IMR-90 (cell line): Measurements from ENCODE around the gene TRIM38. TPM values are rescaled to one million over a fixed set of nuclear protein-coding genes. Genes with fewer than 3 reads are reported as not detected.

ENCODE experiments used
- ATAC-seq: fragments of 200-7000 bp; cut with Tn5 transposase; 2 replicates; pipeline ENCODE4 v1.9.1; 2020; ENCODE audit warnings: low read depth, mild to moderate bottlenecking, moderate library complexity
- BruUV-seq: library from RNA; stranded (reverse); fragments of 400-500 nt; replicated peaks from 2 replicates; lab custom pipeline; 2021; lab: Mats Ljungman, UMichigan
- CTCF ChIA-PET: fragments of 300-600 bp; formaldehyde crosslinking; extraction: SDS; loops from one replicate; lab custom pipeline; 2021; ENCODE audit warnings: antibody characterized with exemption; lab: Yijun Ruan, JAX
- POLR2A ChIA-PET: fragments of 300-600 bp; sonication (Branson Sonifier 250); formaldehyde crosslinking; loops from one replicate; lab custom pipeline; 2022; ENCODE audit warnings: antibody characterized with exemption; ENCODE audit not compliant: unreplicated experiment; lab: Charles Lee
- DNase-seq: peaks from one replicate; pipeline ENCODE4 v3.0.0; 2013
- H2AFZ ChIP-seq: replicated peaks from 2 replicates; pipeline ENCODE3; 2013; ENCODE audit warnings: low read length, mild to moderate bottlenecking; ENCODE audit not compliant: poor library complexity
- H2AK5ac ChIP-seq: 2 replicates; pipeline ENCODE4 v1.6.1; 2013; ENCODE audit warnings: low read depth, low read length, inconsistent platforms
- H2AK9ac ChIP-seq: replicated peaks from 2 replicates; pipeline ENCODE3; 2013; ENCODE audit warnings: mild to moderate bottlenecking, low read depth, low read length, moderate library complexity; ENCODE audit not compliant: poor library complexity
- H2BK120ac ChIP-seq: 2 replicates; pipeline ENCODE4 v1.6.1; 2013; ENCODE audit warnings: low read depth, low read length, inconsistent platforms
- H2BK15ac ChIP-seq: 3 replicates; pipeline ENCODE4 v1.6.1; 2013; ENCODE audit warnings: low read depth, low read length, inconsistent platforms
- H2BK20ac ChIP-seq: 2 replicates; pipeline ENCODE4 v1.6.1; 2013; ENCODE audit warnings: low read depth, mild to moderate bottlenecking, inconsistent platforms, low read length, moderate library complexity
- H2BK5ac ChIP-seq: 2 replicates; pipeline ENCODE4 v1.6.1; 2013; ENCODE audit warnings: mild to moderate bottlenecking, low read depth, low read length, inconsistent platforms; ENCODE audit not compliant: poor library complexity, severe bottlenecking
- H3K14ac ChIP-seq: replicated peaks from 2 replicates; pipeline ENCODE4 v1.6.1; 2013; ENCODE audit warnings: low read depth, low read length, inconsistent platforms
- H3K18ac ChIP-seq: 2 replicates; pipeline ENCODE4 v1.6.1; 2013; ENCODE audit warnings: low read depth, low read length, control low read depth
- H3K23ac ChIP-seq: 2 replicates; pipeline ENCODE4 v1.6.1; 2013; ENCODE audit warnings: low read depth, low read length, inconsistent platforms
- H3K27ac ChIP-seq: 2 replicates; pipeline ENCODE4 v1.5.1; 2013; ENCODE audit warnings: mild to moderate bottlenecking, control low read depth, low read length; ENCODE audit not compliant: insufficient read depth
- H3K27me3 ChIP-seq: 2 replicates; pipeline ENCODE4 v1.6.1; 2013; ENCODE audit warnings: low read length; ENCODE audit not compliant: control insufficient read depth, insufficient read depth
- H3K36me3 ChIP-seq: 2 replicates; pipeline ENCODE4 v1.6.1; 2013; ENCODE audit warnings: low read length, mixed read lengths; ENCODE audit not compliant: control insufficient read depth, insufficient read depth
- H3K4ac ChIP-seq: 2 replicates; pipeline ENCODE4 v1.6.1; 2013; ENCODE audit warnings: low read depth, low read length, inconsistent platforms
- H3K4me1 ChIP-seq: 2 replicates; pipeline ENCODE4 v1.6.1; 2013; ENCODE audit warnings: low read length, mixed read lengths; ENCODE audit not compliant: control insufficient read depth, insufficient read depth
- H3K4me2 ChIP-seq: 2 replicates; pipeline ENCODE4 v1.6.1; 2013; ENCODE audit warnings: low read depth, mild to moderate bottlenecking, control low read depth, low read length, moderate library complexity
- H3K4me3 ChIP-seq: 2 replicates; pipeline ENCODE4 v1.5.1; 2013; ENCODE audit warnings: low read depth, mild to moderate bottlenecking, control low read depth, low read length, moderate library complexity; ENCODE audit not compliant: insufficient read depth
- H3K56ac ChIP-seq: 2 replicates; pipeline ENCODE4 v1.6.1; 2013; ENCODE audit warnings: low read length, inconsistent platforms; ENCODE audit not compliant: insufficient read depth; ENCODE audit errors: extremely low read depth
- H3K79me1 ChIP-seq, 2 experiments: 2 replicates each; pipeline ENCODE4 v1.6.1; 2013; ENCODE audit warnings: low read length in 2 of 2, inconsistent platforms in 1 of 2, low read depth in 1 of 2
- H3K9ac ChIP-seq: 2 replicates; pipeline ENCODE4 v1.6.1; 2013; ENCODE audit warnings: low read depth, low read length, control low read depth
- H3K9me1 ChIP-seq: 2 replicates; pipeline ENCODE4 v1.6.1; 2013; ENCODE audit warnings: low read length, inconsistent platforms; ENCODE audit not compliant: insufficient read depth
- H3K9me3 ChIP-seq: 2 replicates; pipeline ENCODE4 v1.6.1; 2013; ENCODE audit warnings: low read length; ENCODE audit not compliant: control insufficient read depth, insufficient read depth
- H4K20me1 ChIP-seq: 2 replicates; pipeline ENCODE4 v1.6.1; 2013; ENCODE audit warnings: low read length, inconsistent platforms; ENCODE audit not compliant: insufficient read depth
- H4K5ac ChIP-seq: 2 replicates; pipeline ENCODE4 v1.6.1; 2013; ENCODE audit warnings: mild to moderate bottlenecking, low read depth, low read length, control low read depth
- H4K8ac ChIP-seq, 2 experiments: 2 replicates each; pipeline ENCODE4 v1.6.1; 2013; ENCODE audit warnings: low read depth in 2 of 2, low read length in 2 of 2, control low read depth in 1 of 2, inconsistent platforms in 1 of 2
- H4K91ac ChIP-seq: 2 replicates; pipeline ENCODE4 v1.6.1; 2013; ENCODE audit warnings: low read depth, low read length, inconsistent platforms; ENCODE audit not compliant: insufficient read depth
- BHLHE40 ChIP-seq: fragments of 150-350 bp; IDR thresholded peaks from 2 replicates; pipeline ENCODE4 v1.6.1; 2016; ENCODE audit warnings: mild to moderate bottlenecking, low read depth, low read length
- CHD1 ChIP-seq: IDR thresholded peaks from 2 replicates; pipeline ENCODE4 v1.6.1; 2012; ENCODE audit warnings: low read depth, low read length, improper control_type of control experiment
- POLR2A ChIP-seq: IDR thresholded peaks from 2 replicates; pipeline ENCODE4 v1.6.1; 2012; ENCODE audit warnings: mild to moderate bottlenecking, low read depth, low read length
- RCOR1 ChIP-seq: IDR thresholded peaks from 2 replicates; pipeline ENCODE4 v1.6.1; 2012; ENCODE audit warnings: mild to moderate bottlenecking, low read length, improper control_type of control experiment; ENCODE audit not compliant: insufficient replicate concordance
- RFX5 ChIP-seq: IDR thresholded peaks from 2 replicates; pipeline ENCODE4 v1.8.0; 2012; ENCODE audit warnings: low read depth, mild to moderate bottlenecking, low read length, moderate library complexity
- WGBS, 2 experiments: methylation state at CpG; one replicate each; pipeline versions ENCODE4 v1.1.5 to v1.1.7; 2013; ENCODE audit warnings: missing lambda C conversion rate in 2 of 2; ENCODE audit not compliant: insufficient read length in 1 of 2; ENCODE audit errors: extremely low coverage in 2 of 2; 5-methylcytosine and 5-hydroxymethylcytosine counted together
- dilution Hi-C: fragments of 300-500 bp; cut with HindIII; formaldehyde crosslinking; loops from one replicate; pipeline ENCODE4 v1.14.3; 2018; ENCODE audit warnings: low sequenced_read_pairs; ENCODE audit not compliant: unreplicated experiment
- in situ Hi-C: fragments of 300-500 bp; cut with MboI; formaldehyde crosslinking; loops from 3 replicates; pipeline ENCODE4 v1.14.3; 2019; ENCODE audit warnings: low sequenced_read_pairs, inconsistent platforms, mixed read lengths
- intact Hi-C: fragments of 100-400 bp; cut with micrococcal nuclease; formaldehyde crosslinking; loops from 2 replicates; pipeline ENCODE4 v1.10.0; 2022
- polyA plus RNA-seq, 3 experiments: library from polyadenylated mRNA; depleted of rRNA; stranded (reverse); fragments of >200 nt; gene quantifications; 2 replicates each; pipeline ENCODE4 v1.2.3, GENCODE V29; 2012; ENCODE audit warnings: low replicate concordance in 1 of 3
- total RNA-seq: library from RNA; depleted of rRNA; stranded (reverse); fragments of >200 nt; gene quantifications from 2 replicates; pipeline ENCODE4 v1.2.3, GENCODE V29; 2012
- TF ChIP-seq, protein P1 (sequence below): conservative IDR thresholded peaks from 2 replicates; pipeline ENCODE4 v1.5.1; 2012; ENCODE audit warnings: mild to moderate bottlenecking, low read depth, low read length, improper control_type of control experiment
- TF ChIP-seq, protein P2 (sequence below): fragments of 150-350 bp; IDR thresholded peaks from 2 replicates; pipeline ENCODE4 v1.6.1; 2016; ENCODE audit warnings: low read depth, mild to moderate bottlenecking, low read length, moderate library complexity, borderline replicate concordance

TRIM38 gene
- total and polyA plus RNA-seq, 2 of the 4 experiments (the other 2 are of a cell fraction), result 4.1 to 6.3 TPM

DNA sequence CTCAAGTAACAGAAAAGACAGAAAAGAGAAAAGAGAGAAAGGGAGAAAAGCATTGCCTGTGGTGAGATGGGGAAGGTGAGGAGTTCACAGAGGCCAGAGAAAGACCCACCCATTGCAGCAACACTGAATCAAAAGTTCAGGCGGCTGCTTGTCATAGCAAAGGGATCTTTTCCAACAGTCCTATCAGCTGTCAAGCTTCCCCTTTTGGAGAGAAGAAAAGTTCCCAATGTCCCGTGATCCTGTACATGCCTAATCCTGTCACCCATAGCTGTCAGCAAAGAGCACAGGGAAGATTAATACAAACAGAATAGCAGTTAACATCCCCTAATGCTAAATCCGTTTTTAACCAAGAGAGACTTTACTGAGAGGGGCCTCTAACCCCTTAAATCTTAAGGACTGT lies 8.9 kb upstream of the TRIM38 start:
- Histone ChIP-seq H2BK20ac (no peak overlapping the region), H2AK9ac (no peak overlapping the region), H2AK5ac (no peak overlapping the region), H3K4me2 (no peak overlapping the region), H2AFZ (no peak overlapping the region), H2BK5ac (no peak overlapping the region), H3K9ac (no peak overlapping the region), H3K18ac (no peak overlapping the region), H4K20me1 (no peaks in the 10 kb centered on the region), H3K9me3 (no peaks in the 10 kb centered on the region), H4K8ac (no peak overlapping the region), H2BK120ac (no peak overlapping the region), H3K27ac (no peak overlapping the region), H3K4ac (no peak overlapping the region), H3K36me3 (no peaks in the 10 kb centered on the region), H4K5ac (no peak overlapping the region), H3K9me1 (no peaks in the 10 kb centered on the region), H3K14ac (no peak overlapping the region), H3K4me1 (peaks cover 2% of the 10 kb centered on the region; the same call in 1 of the 2 replicates), H3K27me3 (peaks cover 1% of the 10 kb centered on the region; the same call in 1 of the 2 replicates), H4K91ac (no peak overlapping the region), H3K56ac (no peak overlapping the region), H3K79me1 (no peaks in the 10 kb centered on the region), H2BK15ac (no peak overlapping the region), H3K4me3 (no peak overlapping the region), H3K23ac (no peak overlapping the region)
- ChIA-PET CTCF (no interaction called here), POLR2A (no interaction called here)
- no CpG with 5 or more reads among the region's 3 CpGs for WGBS, 2 experiments
- BruUV-seq, result no TSS peak
- dilution Hi-C loops (no loop called here), intact Hi-C loops (no loop called here), in situ Hi-C loops (no loop called here)
- DNase-seq, result no peak
- ATAC-seq, result no peak
- no peak for TF ChIP-seq RCOR1
- TF ChIP-seq, protein P1, sequence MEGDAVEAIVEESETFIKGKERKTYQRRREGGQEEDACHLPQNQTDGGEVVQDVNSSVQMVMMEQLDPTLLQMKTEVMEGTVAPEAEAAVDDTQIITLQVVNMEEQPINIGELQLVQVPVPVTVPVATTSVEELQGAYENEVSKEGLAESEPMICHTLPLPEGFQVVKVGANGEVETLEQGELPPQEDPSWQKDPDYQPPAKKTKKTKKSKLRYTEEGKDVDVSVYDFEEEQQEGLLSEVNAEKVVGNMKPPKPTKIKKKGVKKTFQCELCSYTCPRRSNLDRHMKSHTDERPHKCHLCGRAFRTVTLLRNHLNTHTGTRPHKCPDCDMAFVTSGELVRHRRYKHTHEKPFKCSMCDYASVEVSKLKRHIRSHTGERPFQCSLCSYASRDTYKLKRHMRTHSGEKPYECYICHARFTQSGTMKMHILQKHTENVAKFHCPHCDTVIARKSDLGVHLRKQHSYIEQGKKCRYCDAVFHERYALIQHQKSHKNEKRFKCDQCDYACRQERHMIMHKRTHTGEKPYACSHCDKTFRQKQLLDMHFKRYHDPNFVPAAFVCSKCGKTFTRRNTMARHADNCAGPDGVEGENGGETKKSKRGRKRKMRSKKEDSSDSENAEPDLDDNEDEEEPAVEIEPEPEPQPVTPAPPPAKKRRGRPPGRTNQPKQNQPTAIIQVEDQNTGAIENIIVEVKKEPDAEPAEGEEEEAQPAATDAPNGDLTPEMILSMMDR, result no peak
- TF ChIP-seq BHLHE40, result no peak
- no peak for TF ChIP-seq RFX5
- TF ChIP-seq POLR2A, result no peak
- TF ChIP-seq, protein P2, sequence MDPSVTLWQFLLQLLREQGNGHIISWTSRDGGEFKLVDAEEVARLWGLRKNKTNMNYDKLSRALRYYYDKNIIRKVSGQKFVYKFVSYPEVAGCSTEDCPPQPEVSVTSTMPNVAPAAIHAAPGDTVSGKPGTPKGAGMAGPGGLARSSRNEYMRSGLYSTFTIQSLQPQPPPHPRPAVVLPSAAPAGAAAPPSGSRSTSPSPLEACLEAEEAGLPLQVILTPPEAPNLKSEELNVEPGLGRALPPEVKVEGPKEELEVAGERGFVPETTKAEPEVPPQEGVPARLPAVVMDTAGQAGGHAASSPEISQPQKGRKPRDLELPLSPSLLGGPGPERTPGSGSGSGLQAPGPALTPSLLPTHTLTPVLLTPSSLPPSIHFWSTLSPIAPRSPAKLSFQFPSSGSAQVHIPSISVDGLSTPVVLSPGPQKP, result no peak
- TF ChIP-seq CHD1, result no peak
